ENCODE results near the gene C15orf61. TPM values are rescaled to one million over a fixed set of nuclear protein-coding genes. Genes with fewer than 3 reads are reported as not detected.

Gene C15orf61
- polyA plus RNA-seq, 1 donor from 2014 or later: 20.6 TPM

DNA sequence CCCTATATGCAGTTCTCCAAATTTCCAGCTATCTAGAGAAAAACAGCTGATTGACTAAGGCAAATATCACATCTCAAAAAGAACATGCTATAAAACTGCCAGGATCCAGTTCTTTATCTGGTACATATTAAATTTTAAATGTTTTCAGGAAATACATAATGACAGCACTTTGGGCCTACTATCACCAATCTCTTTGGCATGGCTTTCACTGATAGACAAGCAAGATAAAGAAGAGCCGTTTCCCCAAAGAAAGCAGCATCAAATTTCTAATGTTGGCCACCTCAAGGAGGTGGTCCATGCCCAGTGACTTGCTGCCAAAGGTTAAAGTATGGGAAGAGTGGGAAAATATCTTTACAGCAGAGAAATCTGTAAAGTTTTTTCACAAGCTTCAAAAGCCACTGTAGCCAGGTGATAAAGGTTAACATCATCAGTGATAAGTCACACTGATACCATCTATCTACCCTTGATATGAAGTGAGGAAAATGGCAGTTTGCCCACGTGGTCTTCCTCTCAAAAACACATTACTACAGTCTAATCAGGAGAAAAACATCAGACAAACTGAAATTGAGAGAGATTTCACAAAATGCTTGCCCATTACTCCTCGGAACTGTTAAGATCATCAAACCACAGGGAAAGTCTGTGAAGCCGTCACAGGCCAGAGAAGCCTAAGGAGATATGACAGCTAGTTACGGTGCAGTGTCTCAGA, 46.4 kb upstream of the C15orf61 start:
- TF ChIP-seq TAF1 (IDR thresholded peaks at IDR 0.05; ENCODE audit: low read depth) (no peak), POLR2AphosphoS5 (IDR thresholded peaks at IDR 0.05) (no peak), EZH2 (IDR thresholded peaks at IDR 0.05; ENCODE audit: borderline replicate concordance, insufficient read depth, low read length, poor library complexity, severe bottlenecking) (no peak), EP300 (conservative IDR thresholded peaks at IDR 0.05; ENCODE audit: poor library complexity, severe bottlenecking) (no peak), MXI1 (conservative IDR thresholded peaks at IDR 0.05; ENCODE audit: poor library complexity, severe bottlenecking) (no peak), RAD21 (conservative IDR thresholded peaks at IDR 0.05) (no peak), SMC3 (conservative IDR thresholded peaks at IDR 0.05; ENCODE audit: poor library complexity) (no peak)
- TF ChIP-seq, protein P1, sequence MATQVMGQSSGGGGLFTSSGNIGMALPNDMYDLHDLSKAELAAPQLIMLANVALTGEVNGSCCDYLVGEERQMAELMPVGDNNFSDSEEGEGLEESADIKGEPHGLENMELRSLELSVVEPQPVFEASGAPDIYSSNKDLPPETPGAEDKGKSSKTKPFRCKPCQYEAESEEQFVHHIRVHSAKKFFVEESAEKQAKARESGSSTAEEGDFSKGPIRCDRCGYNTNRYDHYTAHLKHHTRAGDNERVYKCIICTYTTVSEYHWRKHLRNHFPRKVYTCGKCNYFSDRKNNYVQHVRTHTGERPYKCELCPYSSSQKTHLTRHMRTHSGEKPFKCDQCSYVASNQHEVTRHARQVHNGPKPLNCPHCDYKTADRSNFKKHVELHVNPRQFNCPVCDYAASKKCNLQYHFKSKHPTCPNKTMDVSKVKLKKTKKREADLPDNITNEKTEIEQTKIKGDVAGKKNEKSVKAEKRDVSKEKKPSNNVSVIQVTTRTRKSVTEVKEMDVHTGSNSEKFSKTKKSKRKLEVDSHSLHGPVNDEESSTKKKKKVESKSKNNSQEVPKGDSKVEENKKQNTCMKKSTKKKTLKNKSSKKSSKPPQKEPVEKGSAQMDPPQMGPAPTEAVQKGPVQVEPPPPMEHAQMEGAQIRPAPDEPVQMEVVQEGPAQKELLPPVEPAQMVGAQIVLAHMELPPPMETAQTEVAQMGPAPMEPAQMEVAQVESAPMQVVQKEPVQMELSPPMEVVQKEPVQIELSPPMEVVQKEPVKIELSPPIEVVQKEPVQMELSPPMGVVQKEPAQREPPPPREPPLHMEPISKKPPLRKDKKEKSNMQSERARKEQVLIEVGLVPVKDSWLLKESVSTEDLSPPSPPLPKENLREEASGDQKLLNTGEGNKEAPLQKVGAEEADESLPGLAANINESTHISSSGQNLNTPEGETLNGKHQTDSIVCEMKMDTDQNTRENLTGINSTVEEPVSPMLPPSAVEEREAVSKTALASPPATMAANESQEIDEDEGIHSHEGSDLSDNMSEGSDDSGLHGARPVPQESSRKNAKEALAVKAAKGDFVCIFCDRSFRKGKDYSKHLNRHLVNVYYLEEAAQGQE (IDR thresholded peaks at IDR 0.05; ENCODE audit: borderline replicate concordance): no peak
- TF ChIP-seq, protein P2, sequence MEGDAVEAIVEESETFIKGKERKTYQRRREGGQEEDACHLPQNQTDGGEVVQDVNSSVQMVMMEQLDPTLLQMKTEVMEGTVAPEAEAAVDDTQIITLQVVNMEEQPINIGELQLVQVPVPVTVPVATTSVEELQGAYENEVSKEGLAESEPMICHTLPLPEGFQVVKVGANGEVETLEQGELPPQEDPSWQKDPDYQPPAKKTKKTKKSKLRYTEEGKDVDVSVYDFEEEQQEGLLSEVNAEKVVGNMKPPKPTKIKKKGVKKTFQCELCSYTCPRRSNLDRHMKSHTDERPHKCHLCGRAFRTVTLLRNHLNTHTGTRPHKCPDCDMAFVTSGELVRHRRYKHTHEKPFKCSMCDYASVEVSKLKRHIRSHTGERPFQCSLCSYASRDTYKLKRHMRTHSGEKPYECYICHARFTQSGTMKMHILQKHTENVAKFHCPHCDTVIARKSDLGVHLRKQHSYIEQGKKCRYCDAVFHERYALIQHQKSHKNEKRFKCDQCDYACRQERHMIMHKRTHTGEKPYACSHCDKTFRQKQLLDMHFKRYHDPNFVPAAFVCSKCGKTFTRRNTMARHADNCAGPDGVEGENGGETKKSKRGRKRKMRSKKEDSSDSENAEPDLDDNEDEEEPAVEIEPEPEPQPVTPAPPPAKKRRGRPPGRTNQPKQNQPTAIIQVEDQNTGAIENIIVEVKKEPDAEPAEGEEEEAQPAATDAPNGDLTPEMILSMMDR (IDR thresholded peaks at IDR 0.05; ENCODE audit: poor library complexity, severe bottlenecking): no peak
- Histone ChIP-seq H3K4me3 (ENCODE audit: low read length) (no peak overlapping the region), H2AFZ (ENCODE audit: low read depth, low read length) (no peak overlapping the region), H3K9ac (ENCODE audit: low read length) (no peak overlapping the region), H3F3A (ENCODE audit: insufficient read depth, low read length, poor library complexity, severe bottlenecking) (no peaks in the 10 kb centered on the region), H3K9me3 (ENCODE audit: low read length) (no peaks in the 10 kb centered on the region), H3K79me2 (replicated peaks; ENCODE audit: insufficient read depth, low read length) (no peaks in the 10 kb centered on the region), H3K9me2 (ENCODE audit: insufficient read depth, low read length) (no peaks in the 10 kb centered on the region), H3K27ac (ENCODE audit: low read length) (no peak overlapping the region), H3K27me3 (ENCODE audit: insufficient read depth, low read depth, low read length) (no peaks in the 10 kb centered on the region), H3K36me3 (ENCODE audit: insufficient read depth, low read length) (no peaks in the 10 kb centered on the region), H3K4me2 (ENCODE audit: low read length) (no peak overlapping the region), H4K20me1 (ENCODE audit: insufficient read depth) (no peaks in the 10 kb centered on the region)

GRCh38 chr15:67479781-67480505, 41.0 kb upstream of the C15orf61 start:
- no peak overlapping the region for H2AFZ ChIP-seq (ENCODE audit: low read depth, low read length)
- no peak overlapping the region for H3K9ac ChIP-seq (ENCODE audit: low read length)
- no peaks in the 10 kb centered on the region for H3K27me3 ChIP-seq (ENCODE audit: insufficient read depth, low read depth, low read length)
- no peaks in the 10 kb centered on the region for H3K36me3 ChIP-seq (ENCODE audit: insufficient read depth, low read length)
- no peak overlapping the region for H3K4me3 ChIP-seq (ENCODE audit: low read length)
- no peaks in the 10 kb centered on the region for H3F3A ChIP-seq (ENCODE audit: insufficient read depth, low read length, poor library complexity, severe bottlenecking)
- H3K9me2 ChIP-seq (ENCODE audit: insufficient read depth, low read length): no peaks in the 10 kb centered on the region
- H3K4me2 ChIP-seq (ENCODE audit: low read length): no peak overlapping the region
- H3K27ac ChIP-seq (ENCODE audit: low read length): no peak overlapping the region
- H3K79me2 ChIP-seq (replicated peaks; ENCODE audit: insufficient read depth, low read length): no peaks in the 10 kb centered on the region
- TF ChIP-seq, protein P1 (IDR thresholded peaks at IDR 0.05; ENCODE audit: borderline replicate concordance): no peak
- TF ChIP-seq SMC3 (conservative IDR thresholded peaks at IDR 0.05; ENCODE audit: poor library complexity): no peak
- TF ChIP-seq POLR2AphosphoS5 (IDR thresholded peaks at IDR 0.05): no peak
- TF ChIP-seq TAF1 (IDR thresholded peaks at IDR 0.05; ENCODE audit: low read depth): no peak
- no peaks in the 10 kb centered on the region for H3K9me3 ChIP-seq (ENCODE audit: low read length)
- no peaks in the 10 kb centered on the region for H4K20me1 ChIP-seq (ENCODE audit: insufficient read depth)

Measured in neural cell (in vitro differentiated cells).